Measurements from ENCODE around the gene SRRD.
"Not testable (repeated sequence)": the region's sequence is repeated elsewhere in the genome, so short reads cannot be mapped to it uniquely, and the experiment has no call there.

Gene SRRD

DNA sequence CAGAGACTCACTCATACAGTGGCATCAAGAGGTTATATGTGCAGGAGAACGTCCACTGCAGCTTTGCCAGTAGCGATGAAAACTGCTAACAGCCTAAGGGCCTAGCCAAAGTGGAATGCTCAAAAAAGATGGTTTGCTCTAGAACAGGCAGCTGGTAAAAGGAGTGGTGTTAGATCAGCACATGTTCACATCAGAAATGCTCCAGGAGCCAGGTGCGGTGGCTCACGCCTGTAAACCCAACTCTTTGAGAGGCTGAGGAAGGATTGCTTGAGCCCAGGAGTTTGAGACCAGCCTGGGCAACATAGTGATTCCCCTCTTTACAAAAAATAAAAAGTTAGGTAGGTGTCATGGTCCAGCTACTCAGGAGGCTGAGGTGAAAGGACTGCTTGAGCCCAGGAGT is 38.9 kb downstream of the SRRD start:
- DNase-seq: no peak

DNA sequence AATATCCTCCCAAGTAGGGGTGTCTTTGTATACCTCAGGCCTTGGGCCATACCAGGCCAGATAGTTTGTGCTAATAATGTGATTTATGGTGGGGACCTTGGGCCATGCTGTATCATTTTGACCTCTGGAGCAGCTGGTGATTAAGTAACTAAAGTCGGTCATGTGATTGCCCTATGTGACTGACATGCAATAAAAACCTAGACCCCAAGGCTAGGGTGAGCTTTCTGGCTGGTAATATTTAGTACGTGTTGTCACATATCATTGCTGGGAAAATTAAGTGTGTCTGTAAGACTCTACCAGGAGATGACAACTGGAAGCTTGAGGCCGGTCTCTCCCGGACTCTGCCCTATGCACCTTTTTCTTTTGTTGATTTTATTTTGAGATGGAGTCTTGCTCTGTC is 41.2 kb downstream of the SRRD start:
- no peak for DNase-seq

GRCh38 chr22:26525946-26526564 is 42.4 kb downstream of the SRRD start:
- DNase-seq: no peak

- no peak for DNase-seq
These were observed 43.5 kb downstream of the SRRD start for GRCh38 chr22:26527167-26527566.

- DNase-seq: no peak
These were observed 44.1 kb downstream of the SRRD start for GRCh38 chr22:26527574-26528465.

DNA sequence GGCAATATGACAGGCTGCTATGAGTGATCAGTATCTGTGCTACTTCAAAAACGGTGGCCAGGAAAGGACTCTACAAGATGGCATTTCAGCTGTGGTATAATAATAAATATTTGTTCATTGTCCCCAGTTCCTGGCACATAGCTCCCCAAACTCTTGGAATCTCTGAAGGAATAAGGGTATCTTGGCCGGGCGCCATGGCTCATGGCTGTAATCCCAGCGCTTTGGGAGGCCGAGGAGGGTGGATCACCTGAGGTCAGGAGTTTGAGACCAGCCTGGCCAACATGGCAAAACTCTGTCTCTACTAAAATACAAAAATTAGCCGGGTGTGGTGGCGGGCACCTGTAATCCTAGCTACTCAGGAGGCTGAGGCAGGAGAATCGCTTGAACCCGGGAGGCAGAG is 44.8 kb downstream of the SRRD start:
- DNase-seq: not testable (repeated sequence)

- DNase-seq: peak; percentile 52 to 68 (median 58)
These were observed 45.7 kb downstream of the SRRD start for GRCh38 chr22:26529345-26529744.

GRCh38 chr22:26534171-26534855 is 50.6 kb downstream of the SRRD start:
- DNase-seq: no peak

- peak; percentile 35 to 70 (median 50) for DNase-seq
These were observed 51.4 kb downstream of the SRRD start for GRCh38 chr22:26534874-26535602.

DNA sequence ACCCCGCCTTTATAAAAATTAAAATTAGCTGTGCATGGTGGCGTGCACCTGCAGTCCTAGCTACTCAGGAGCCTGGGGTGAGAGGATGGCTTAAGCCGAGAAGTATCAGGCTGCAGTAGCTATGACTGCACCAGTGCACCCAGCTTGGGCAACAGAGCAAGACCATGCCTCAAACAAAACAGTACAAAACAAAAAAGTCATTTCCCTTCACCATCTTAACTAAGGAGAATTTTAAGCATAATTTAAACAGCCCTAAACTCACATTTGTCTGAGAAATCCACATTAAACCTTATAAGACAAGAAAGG is 51.9 kb downstream of the SRRD start:
- DNase-seq: no peak

GRCh38 chr22:26536056-26536761 is 52.5 kb downstream of the SRRD start:
- DNase-seq: no peak

GRCh38 chr22:26536762-26537134 is 53.1 kb downstream of the SRRD start:
- DNase-seq: no peak

DNA sequence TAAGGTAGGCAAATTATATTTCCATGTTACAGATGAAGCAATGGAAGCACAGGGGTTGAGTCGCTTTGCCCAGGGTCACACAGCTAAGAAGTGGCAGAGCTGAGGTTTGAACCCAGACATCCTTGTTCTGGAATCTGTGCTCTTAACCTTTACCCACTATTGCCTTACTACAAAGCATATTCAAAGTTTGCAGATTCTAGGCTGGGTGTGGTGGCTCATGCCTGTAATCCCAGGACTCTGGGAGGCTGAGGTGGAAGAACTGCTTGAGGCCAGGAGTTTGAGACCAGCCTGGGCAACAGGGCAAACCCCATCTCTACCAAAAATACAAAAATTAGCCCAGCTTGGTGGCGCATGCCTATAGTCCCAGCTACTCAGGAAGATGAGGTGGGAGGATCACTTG is 56.4 kb downstream of the SRRD start:
- no peak for DNase-seq

- DNase-seq: no peak
These were observed 57.6 kb downstream of the SRRD start for GRCh38 chr22:26541167-26541819.

DNA sequence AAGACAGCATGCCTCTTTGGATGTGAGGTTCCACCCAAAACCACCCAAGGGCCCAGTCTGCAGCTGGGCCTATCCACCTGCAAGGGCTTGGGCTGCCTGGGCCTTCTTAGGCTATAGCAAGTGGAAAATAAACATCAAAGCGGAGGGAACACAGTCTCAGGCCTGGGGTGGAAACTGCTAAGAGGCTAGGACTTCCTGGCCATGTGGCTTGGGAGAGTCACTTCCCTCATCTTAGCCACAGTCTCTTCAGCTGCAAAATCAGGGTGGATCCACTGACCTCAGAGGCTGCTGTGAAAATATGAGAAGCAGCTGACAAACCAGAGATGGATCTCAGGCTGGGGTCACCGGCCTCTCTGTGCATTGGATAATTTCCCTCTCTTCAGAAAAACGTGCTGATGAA is 59.2 kb downstream of the SRRD start:
- peak; percentile 79 to 87 (median 84) for DNase-seq

Data from suppressor macrophage (primary cell).